Trophoblast cell (in vitro differentiated cells and primary cell): ENCODE measurements around the gene ALDH16A1.
A peak's percentile ranks its signal among the peaks of the same experiment; 100 is the strongest.

ENCODE experiments used
- DNase-seq, 2 donors: peaks; one replicate each; pipeline ENCODE4 v3.0.0-alpha.2; 2016
- H2AFZ ChIP-seq: 2 replicates; pipeline ENCODE4 v1.6.1; 2013; ENCODE audit warnings: low read length, moderate library complexity, mild to moderate bottlenecking; ENCODE audit not compliant: insufficient read depth, poor library complexity
- H2AK5ac ChIP-seq: 2 replicates; pipeline ENCODE4 v1.6.1; 2013; ENCODE audit warnings: mild to moderate bottlenecking, low read length
- H2BK120ac ChIP-seq: 2 replicates; pipeline ENCODE4 v1.6.1; 2013; ENCODE audit warnings: low read length, mild to moderate bottlenecking, moderate library complexity; ENCODE audit not compliant: insufficient read depth, poor library complexity
- H2BK12ac ChIP-seq: 2 replicates; pipeline ENCODE4 v1.6.1; 2013; ENCODE audit warnings: mild to moderate bottlenecking, low read length, moderate library complexity
- H2BK5ac ChIP-seq: 2 replicates; pipeline ENCODE4 v1.6.1; 2013; ENCODE audit warnings: low read length, low read depth, moderate library complexity, mild to moderate bottlenecking; ENCODE audit not compliant: poor library complexity
- H3K14ac ChIP-seq: 2 replicates; pipeline ENCODE4 v1.6.1; 2013; ENCODE audit warnings: mild to moderate bottlenecking, low read length
- H3K18ac ChIP-seq: 2 replicates; pipeline ENCODE4 v1.6.1; 2013; ENCODE audit warnings: mild to moderate bottlenecking, low read length
- H3K23ac ChIP-seq: 2 replicates; pipeline ENCODE4 v1.6.1; 2013; ENCODE audit warnings: low read length
- H3K27ac ChIP-seq: 2 replicates; pipeline ENCODE4 v1.5.1; 2013; ENCODE audit warnings: low read depth, mild to moderate bottlenecking, inconsistent platforms, low read length, moderate library complexity
- H3K27me3 ChIP-seq: 2 replicates; pipeline ENCODE4 v1.6.1; 2013; ENCODE audit warnings: inconsistent platforms, mild to moderate bottlenecking, low read length, moderate library complexity; ENCODE audit not compliant: insufficient read depth
- H3K36me3 ChIP-seq, 2 experiments: 1 replicate in 1 of 2; 2 replicates in 1 of 2; pipeline ENCODE4 v1.6.1; 2013; ENCODE audit warnings: low read length in 2 of 2, mild to moderate bottlenecking in 2 of 2, moderate library complexity in 1 of 2; ENCODE audit not compliant: insufficient read depth in 2 of 2, control insufficient read depth in 1 of 2
- H3K4ac ChIP-seq: 2 replicates; pipeline ENCODE4 v1.6.1; 2013; ENCODE audit warnings: low read depth, mild to moderate bottlenecking, low read length, moderate library complexity
- H3K4me1 ChIP-seq, 2 experiments: 1 replicate in 1 of 2; 2 replicates in 1 of 2; pipeline ENCODE4 v1.6.1; 2013; ENCODE audit warnings: low read length in 2 of 2, mild to moderate bottlenecking in 2 of 2, moderate library complexity in 1 of 2; ENCODE audit not compliant: insufficient read depth in 2 of 2, control insufficient read depth in 1 of 2
- H3K4me2 ChIP-seq: 2 replicates; pipeline ENCODE4 v1.6.1; 2013; ENCODE audit warnings: inconsistent platforms, mild to moderate bottlenecking, low read length, moderate library complexity
- H3K4me3 ChIP-seq: 2 replicates; pipeline ENCODE4 v1.5.1; 2013; ENCODE audit warnings: mild to moderate bottlenecking, low read depth, low read length, inconsistent platforms
- H3K79me1 ChIP-seq: one replicate; pipeline ENCODE4 v1.6.1; 2013; ENCODE audit warnings: low read length
- H3K79me2 ChIP-seq: 2 replicates; pipeline ENCODE4 v1.6.1; 2013; ENCODE audit warnings: low read length, mild to moderate bottlenecking; ENCODE audit not compliant: control insufficient read depth, insufficient read depth, poor library complexity
- H3K9ac ChIP-seq: 2 replicates; pipeline ENCODE4 v1.6.1; 2013; ENCODE audit warnings: mild to moderate bottlenecking, low read length
- H3K9me3 ChIP-seq: 2 replicates; pipeline ENCODE4 v1.6.1; 2013; ENCODE audit warnings: low read depth, mild to moderate bottlenecking, control low read depth, inconsistent platforms, low read length; ENCODE audit not compliant: insufficient read depth
- H4K12ac ChIP-seq: 2 replicates; pipeline ENCODE4 v1.6.1; 2013; ENCODE audit warnings: low read depth, mild to moderate bottlenecking, low read length, moderate library complexity
- H4K8ac ChIP-seq: 2 replicates; pipeline ENCODE4 v1.6.1; 2013; ENCODE audit warnings: low read depth, mild to moderate bottlenecking, low read length, moderate library complexity
- H4K91ac ChIP-seq: one replicate; pipeline ENCODE4 v1.6.1; 2013; ENCODE audit warnings: low read depth, mild to moderate bottlenecking, low read length, moderate library complexity
- WGBS: extraction: QIAGEN DNeasy Blood & Tissue Kit; methylation state at CpG from one replicate; pipeline ENCODE4 v1.1.7; 2013; ENCODE audit warnings: missing lambda C conversion rate; ENCODE audit not compliant: insufficient read length, insufficient coverage; ENCODE audit errors: extremely low coverage; 5-methylcytosine and 5-hydroxymethylcytosine counted together

The ALDH16A1 gene

GRCh38 chr19:49447485-49448431 lies 5.3 kb upstream of the ALDH16A1 start:
- H3K4me1 ChIP-seq = no peaks in the 10 kb centered on the region
- peaks cover 27 to 29% of the 10 kb centered on the region in 2 experiments for H3K36me3 ChIP-seq
- no peak overlapping the region for H3K4ac ChIP-seq
- peak overlapping the region; percentile 18 for H4K8ac ChIP-seq
- H2BK120ac ChIP-seq = no peak overlapping the region
- H3K9ac ChIP-seq = no peak overlapping the region
- no peak overlapping the region for H3K23ac ChIP-seq
- H2BK12ac ChIP-seq = no peak overlapping the region
- no peak overlapping the region for H2BK5ac ChIP-seq
- peaks cover 6% of the 10 kb centered on the region for H3K79me2 ChIP-seq
- no peak overlapping the region for H3K27ac ChIP-seq
- WGBS = no CpG with 5 or more reads among the region's 32 CpGs
- no peaks in the 10 kb centered on the region for H3K27me3 ChIP-seq
- H2AK5ac ChIP-seq = no peak overlapping the region
- no peak overlapping the region for H3K18ac ChIP-seq
- H3K14ac ChIP-seq = no peak overlapping the region
- H3K79me1 ChIP-seq = peaks cover 9% of the 10 kb centered on the region
- H3K4me3 ChIP-seq = no peak overlapping the region
- no peak overlapping the region for H2AFZ ChIP-seq
- H3K9me3 ChIP-seq = no peaks in the 10 kb centered on the region
- H3K4me2 ChIP-seq = no peak overlapping the region
- no peak overlapping the region for H4K12ac ChIP-seq
- no peak overlapping the region for H4K91ac ChIP-seq
- no peak for DNase-seq

- Histone ChIP-seq H4K91ac (no peak overlapping the region), H3K14ac (no peak overlapping the region), H2BK120ac (no peak overlapping the region), H3K9ac (no peak overlapping the region), H3K4me1 (no peaks in the 10 kb centered on the region), H3K4me2 (no peak overlapping the region), H3K4ac (no peak overlapping the region), H3K36me3 (peaks cover 27 to 29% of the 10 kb centered on the region in 2 experiments), H3K9me3 (no peaks in the 10 kb centered on the region), H3K23ac (no peak overlapping the region), H2AK5ac (no peak overlapping the region), H2BK12ac (no peak overlapping the region), H3K79me2 (peaks cover 5% of the 10 kb centered on the region), H3K27me3 (no peaks in the 10 kb centered on the region), H3K18ac (no peak overlapping the region), H4K8ac (no peak overlapping the region), H2AFZ (no peak overlapping the region), H3K4me3 (no peak overlapping the region), H2BK5ac (no peak overlapping the region), H3K27ac (no peak overlapping the region), H3K79me1 (peaks cover 7% of the 10 kb centered on the region), H4K12ac (no peak overlapping the region)
- no CpG with 5 or more reads among the region's 6 CpGs for WGBS
- no peak for DNase-seq
These were observed 4.6 kb upstream of the ALDH16A1 start for GRCh38 chr19:49448432-49448786.

GRCh38 chr19:49450405-49450804 lies 2.6 kb upstream of the ALDH16A1 start:
- Histone ChIP-seq H3K79me1 (peaks cover 11% of the 10 kb centered on the region), H3K23ac (no peak overlapping the region), H2AFZ (no peak overlapping the region), H3K4me3 (no peak overlapping the region), H4K91ac (no peak overlapping the region), H3K9ac (no peak overlapping the region), H3K14ac (no peak overlapping the region), H2BK120ac (no peak overlapping the region), H3K4me2 (peak overlapping the region; percentile 38), H2BK12ac (no peak overlapping the region), H3K27ac (no peak overlapping the region), H3K79me2 (peaks cover 9% of the 10 kb centered on the region), H3K4ac (no peak overlapping the region), H3K4me1 (peaks cover 0 to 3% of the 10 kb centered on the region in 2 experiments), H3K27me3 (no peaks in the 10 kb centered on the region), H4K8ac (no peak overlapping the region), H3K18ac (no peak overlapping the region), H3K9me3 (no peaks in the 10 kb centered on the region), H4K12ac (peak overlapping the region; percentile 51), H2BK5ac (no peak overlapping the region), H2AK5ac (no peak overlapping the region), H3K36me3 (peaks cover 27 to 29% of the 10 kb centered on the region in 2 experiments)
- no peak for DNase-seq
- WGBS = no CpG with 5 or more reads among the region's 7 CpGs

GRCh38 chr19:49451430-49452181 lies 1.4 kb upstream of the ALDH16A1 start, which contains the start of gene PIH1D1:
Gene PIH1D1 (minus strand): TSS chr19:49451814. CDS start chr19:49451574, 240 bp downstream.
- peak within 1 kb of the TSS; percentile 83 for H2AFZ ChIP-seq
- H2AK5ac ChIP-seq = peak within 1 kb of the TSS; percentile 94
- H3K79me2 ChIP-seq = peaks cover 9% of the 10 kb centered on the region
- peak within 1 kb of the TSS; percentile 82 for H4K91ac ChIP-seq
- H4K8ac ChIP-seq = peak within 1 kb of the TSS; percentile 94
- H3K4me2 ChIP-seq = peak within 1 kb of the TSS; percentile 97
- peak within 1 kb of the TSS; percentile 85 for H3K4me3 ChIP-seq
- H3K18ac ChIP-seq = peak within 1 kb of the TSS; percentile 72
- no CpG with 5 or more reads among the region's 42 CpGs for WGBS
- H3K79me1 ChIP-seq = peaks cover 11% of the 10 kb centered on the region
- H2BK120ac ChIP-seq = peak within 1 kb of the TSS; percentile 75
- peak within 1 kb of the TSS; percentile 23 for H2BK5ac ChIP-seq
- H3K36me3 ChIP-seq = peaks cover 24 to 27% of the 10 kb centered on the region in 2 experiments
- H3K9me3 ChIP-seq = no peaks in the 10 kb centered on the region
- no peaks in the 10 kb centered on the region for H3K27me3 ChIP-seq
- DNase-seq = peak; percentile 99
- H3K23ac ChIP-seq = no peak within 1 kb of the TSS
- H3K4me1 ChIP-seq = peaks cover 0 to 3% of the 10 kb centered on the region in 2 experiments
- peak within 1 kb of the TSS; percentile 97 for H3K27ac ChIP-seq
- peak within 1 kb of the TSS; percentile 85 for H3K14ac ChIP-seq
- H3K4ac ChIP-seq = peak within 1 kb of the TSS; percentile 96
- no peak within 1 kb of the TSS for H2BK12ac ChIP-seq
- H3K9ac ChIP-seq = peak within 1 kb of the TSS; percentile 85
- peak within 1 kb of the TSS; percentile 79 for H4K12ac ChIP-seq
